ENCODE measurements around the gene ITGA5.

ITGA5 gene

DNA sequence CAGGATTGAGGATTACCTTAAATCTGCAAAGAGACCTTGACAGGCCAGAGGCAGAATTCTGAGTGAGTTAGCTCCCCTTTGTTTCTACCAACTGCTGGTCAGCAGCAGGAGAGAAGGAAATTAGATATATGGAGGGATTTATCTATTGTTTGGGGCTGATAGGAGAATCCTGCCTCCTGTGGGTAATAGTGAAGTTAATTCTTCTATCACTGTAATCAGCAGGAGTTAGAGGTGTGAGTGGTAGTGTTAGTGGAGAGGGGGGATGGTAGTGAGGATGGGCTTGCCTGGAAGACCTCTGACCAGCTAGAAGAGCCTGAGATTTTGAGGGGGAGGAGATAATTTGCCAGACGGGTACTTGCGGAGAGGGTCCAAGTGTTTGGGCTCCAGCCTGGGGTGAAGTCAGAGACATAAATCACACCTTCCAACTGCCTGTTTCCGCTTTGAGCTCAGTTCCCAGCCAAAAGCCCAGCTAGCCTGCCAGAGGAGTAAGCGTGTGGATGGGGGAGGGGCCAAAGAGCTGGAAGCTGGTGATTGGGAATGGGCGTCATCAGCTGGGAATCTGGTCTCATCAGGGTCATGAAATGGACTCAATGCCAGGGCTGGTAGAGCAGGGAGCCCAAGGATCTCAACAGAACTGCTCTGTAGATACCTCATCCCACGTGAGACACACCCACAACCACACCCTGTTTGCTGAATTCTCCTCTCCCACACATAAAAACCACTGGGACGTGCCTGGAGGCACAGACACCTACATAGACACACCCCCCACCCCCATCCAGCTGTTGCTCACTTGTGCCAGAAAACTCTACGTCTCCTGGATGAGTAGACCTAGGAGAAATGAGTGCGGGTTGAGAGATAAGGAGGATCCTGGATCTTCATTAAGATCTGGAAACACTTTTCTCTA lies 13.1 kb upstream of the ITGA5 start:
- Histone ChIP-seq H3K27ac (peak overlapping the region in 1 of 2 donors; percentile 67), H3K4me3 (no peak overlapping the region)
- TF ChIP-seq, protein P1, sequence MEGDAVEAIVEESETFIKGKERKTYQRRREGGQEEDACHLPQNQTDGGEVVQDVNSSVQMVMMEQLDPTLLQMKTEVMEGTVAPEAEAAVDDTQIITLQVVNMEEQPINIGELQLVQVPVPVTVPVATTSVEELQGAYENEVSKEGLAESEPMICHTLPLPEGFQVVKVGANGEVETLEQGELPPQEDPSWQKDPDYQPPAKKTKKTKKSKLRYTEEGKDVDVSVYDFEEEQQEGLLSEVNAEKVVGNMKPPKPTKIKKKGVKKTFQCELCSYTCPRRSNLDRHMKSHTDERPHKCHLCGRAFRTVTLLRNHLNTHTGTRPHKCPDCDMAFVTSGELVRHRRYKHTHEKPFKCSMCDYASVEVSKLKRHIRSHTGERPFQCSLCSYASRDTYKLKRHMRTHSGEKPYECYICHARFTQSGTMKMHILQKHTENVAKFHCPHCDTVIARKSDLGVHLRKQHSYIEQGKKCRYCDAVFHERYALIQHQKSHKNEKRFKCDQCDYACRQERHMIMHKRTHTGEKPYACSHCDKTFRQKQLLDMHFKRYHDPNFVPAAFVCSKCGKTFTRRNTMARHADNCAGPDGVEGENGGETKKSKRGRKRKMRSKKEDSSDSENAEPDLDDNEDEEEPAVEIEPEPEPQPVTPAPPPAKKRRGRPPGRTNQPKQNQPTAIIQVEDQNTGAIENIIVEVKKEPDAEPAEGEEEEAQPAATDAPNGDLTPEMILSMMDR (IDR thresholded peaks at IDR 0.05), result no peak
- peak; percentile 84 for DNase-seq (ENCODE audit: low spot score)

DNA sequence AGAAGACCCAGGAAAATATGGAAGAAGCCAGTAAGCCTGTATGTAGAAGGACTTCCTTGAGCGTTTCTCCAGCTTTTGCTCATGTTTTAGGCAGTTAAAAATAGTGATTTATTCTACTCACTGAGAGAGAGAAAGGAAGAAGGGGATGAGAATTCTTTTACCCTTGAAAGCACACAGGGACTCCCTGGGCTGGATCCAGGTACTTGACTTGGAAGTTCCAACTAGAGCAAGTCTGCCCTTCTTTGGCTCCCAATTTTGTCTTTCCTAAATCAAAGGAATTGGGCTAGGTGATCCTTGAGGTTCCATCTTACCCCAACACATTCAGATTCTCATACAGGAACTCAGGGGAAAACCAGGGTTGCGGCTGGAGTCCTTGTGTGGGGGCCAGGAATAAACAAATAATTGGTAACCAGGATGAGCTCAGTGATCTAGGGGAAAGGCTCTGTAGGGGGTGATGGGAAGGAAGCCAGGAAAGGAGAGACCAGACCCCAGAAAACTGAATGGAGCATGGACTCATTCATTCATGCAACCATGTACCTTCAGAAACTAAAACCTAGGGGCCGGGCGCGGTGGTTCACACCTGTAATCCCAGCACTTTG lies 11.5 kb upstream of the ITGA5 start:
- Histone ChIP-seq H3K27ac (no peak overlapping the region), H3K4me3 (no peak overlapping the region)
- DNase-seq (ENCODE audit: low spot score), result no peak
- TF ChIP-seq, protein P1 (IDR thresholded peaks at IDR 0.05), result no peak

DNA sequence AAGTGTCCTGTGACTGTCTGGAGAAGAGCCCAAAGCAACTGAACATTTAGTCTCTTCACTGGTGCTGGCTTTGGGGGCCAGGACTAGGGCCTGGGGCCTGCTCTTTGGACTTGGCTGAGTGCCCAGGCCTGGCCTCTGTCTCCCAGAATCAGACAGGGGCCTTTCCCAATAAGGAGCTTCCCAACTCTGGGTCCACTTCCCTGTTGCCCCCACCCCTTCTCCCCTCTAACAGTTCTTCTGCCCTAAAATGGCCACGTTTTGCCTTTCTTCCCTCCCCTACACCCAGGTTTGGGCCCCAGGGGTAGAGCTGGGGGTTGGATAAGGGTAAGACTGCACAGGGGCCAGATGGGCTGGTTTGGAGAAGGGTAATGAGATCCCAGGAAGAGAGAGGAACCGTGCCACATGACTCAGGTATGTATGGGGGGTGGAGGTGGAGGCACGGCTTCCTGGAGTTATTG lies 10.0 kb upstream of the ITGA5 start:
- TF ChIP-seq, protein P1 (IDR thresholded peaks at IDR 0.05), result no peak
- Histone ChIP-seq H3K4me3 (peak overlapping the region; percentile 19), H3K27ac (peak overlapping the region; percentile 37 to 64)
- no peak for DNase-seq (ENCODE audit: low spot score)

DNA sequence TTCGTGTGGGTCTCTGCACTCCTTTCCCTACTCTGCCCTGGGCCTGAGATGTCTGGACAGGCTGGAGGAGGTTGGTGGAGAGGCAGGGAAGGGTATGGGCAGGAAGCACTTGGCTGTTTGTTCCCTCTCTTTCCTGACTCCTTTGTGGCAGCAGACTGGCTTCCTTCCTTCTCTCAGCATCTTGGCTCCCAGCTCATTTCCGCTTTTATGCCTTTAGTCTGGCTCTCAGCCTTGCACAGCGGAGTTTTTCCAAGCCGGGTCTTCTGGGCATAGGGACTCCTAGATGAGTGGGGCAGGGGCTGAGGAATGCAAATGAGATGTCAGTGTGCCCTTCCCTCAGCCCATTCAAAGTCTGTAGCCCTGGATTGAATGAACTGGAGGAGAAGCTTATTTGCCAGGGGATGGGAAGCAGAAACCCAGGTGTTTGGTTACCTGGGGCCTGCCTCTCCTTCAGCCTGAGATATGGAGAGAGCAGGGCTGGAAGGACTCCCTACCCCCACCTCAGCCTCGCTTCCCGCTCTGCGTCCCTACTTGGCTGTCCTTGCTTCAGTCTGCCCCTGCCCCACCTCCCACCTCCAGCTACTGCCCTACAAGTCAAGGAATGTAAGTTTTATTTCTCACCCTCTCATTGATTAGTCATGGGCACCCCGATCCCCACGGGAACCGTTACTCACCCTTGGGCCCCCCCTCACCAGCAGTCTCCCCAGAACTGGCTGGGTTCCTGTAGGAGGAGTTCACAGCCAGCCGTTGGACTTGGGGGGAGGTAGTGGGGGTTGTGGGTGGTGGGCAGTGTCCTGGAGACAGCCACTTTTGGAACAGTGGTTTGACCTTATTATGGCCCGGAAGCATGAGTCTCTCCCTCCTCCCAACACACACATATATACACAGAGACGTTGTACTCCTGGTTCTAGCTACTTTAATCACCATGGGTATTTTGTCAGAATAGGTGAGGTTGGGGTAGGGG lies 9.3 kb upstream of the ITGA5 start:
- TF ChIP-seq, protein P1 (IDR thresholded peaks at IDR 0.05), result no peak
- peak overlapping the region; percentile 37 to 64 for H3K27ac ChIP-seq
- H3K4me3 ChIP-seq, result peak overlapping the region; percentile 19
- peak; percentile 83 for DNase-seq (ENCODE audit: low spot score)

DNA sequence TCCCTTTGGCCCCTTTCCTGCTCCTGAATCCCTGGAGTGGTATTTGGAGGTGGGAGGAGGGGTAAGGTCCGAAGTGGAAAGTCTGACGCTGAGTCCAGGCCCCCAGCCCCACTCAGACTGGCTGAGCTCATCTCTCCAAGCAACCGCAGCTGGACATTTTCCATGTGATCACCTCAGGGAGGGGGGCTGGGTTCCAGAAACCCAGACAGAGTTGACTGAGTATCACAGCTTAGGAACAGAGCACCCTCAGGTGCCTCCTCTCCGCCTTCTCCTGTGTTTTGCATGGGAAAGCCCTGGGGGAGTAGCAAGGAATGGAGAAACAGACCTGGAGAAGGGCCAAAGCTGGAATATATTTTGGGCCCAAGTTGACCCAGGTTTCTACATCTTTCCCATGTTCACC lies 8.0 kb upstream of the ITGA5 start:
- TF ChIP-seq, protein P1 (IDR thresholded peaks at IDR 0.05), result no peak
- Histone ChIP-seq H3K4me3 (no peak overlapping the region), H3K27ac (peak overlapping the region in 1 of 2 donors; percentile 64)
- no peak for DNase-seq (ENCODE audit: low spot score)

DNA sequence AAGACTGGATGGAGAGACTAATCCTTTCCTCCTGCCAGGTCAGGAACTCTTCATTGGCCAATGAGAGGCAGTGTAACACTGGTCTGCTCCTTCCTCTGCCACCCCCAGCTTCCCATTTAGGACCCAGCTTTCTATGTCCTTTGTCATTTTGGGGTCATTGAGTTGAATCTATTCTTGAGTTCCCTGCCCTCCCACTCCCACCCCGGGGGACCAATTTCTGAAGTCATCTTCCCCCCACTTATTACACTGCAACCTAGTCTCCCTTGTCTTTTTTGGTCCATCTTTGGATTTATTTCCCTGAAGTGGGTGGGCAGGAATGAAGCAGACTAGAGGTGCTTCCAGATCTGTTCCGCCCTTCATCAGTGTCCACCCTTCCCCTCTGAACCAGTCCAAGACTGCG lies 7.6 kb upstream of the ITGA5 start:
- Histone ChIP-seq H3K27ac (peak overlapping the region in 1 of 2 donors; percentile 64), H3K4me3 (no peak overlapping the region)
- TF ChIP-seq, protein P1 (IDR thresholded peaks at IDR 0.05), result no peak
- peak; percentile 31 for DNase-seq (ENCODE audit: low spot score)

Data from coronary artery (tissue), 2 donors.